GM21367 (cell line): ENCODE results near the gene SIX1.

Experiments used
- ATAC-seq: cut with Tn5 transposase; IDR thresholded peaks from one replicate; pipeline ENCODE4 v1.9.1; 2021; ENCODE audit not compliant: unreplicated experiment

SIX1 gene

DNA sequence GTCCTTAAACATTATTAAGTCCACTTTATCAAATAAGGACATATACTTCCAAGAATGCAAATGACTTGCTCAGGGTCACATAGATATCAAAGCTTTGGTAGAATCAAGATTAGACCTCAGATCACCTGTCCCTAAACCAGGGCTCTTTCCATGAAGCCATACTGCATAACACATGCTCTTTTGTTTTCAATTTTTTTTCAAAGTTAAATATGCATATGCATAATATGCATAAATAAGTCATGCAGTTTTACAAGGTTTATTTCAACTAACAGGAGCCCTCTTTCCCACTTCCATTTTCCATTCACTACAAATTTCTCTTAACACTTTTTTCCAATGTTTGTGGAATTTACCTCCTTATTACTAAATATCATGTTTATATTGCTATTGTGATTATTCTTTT is 53.1 kb downstream of the SIX1 start:
- no peak for ATAC-seq

DNA sequence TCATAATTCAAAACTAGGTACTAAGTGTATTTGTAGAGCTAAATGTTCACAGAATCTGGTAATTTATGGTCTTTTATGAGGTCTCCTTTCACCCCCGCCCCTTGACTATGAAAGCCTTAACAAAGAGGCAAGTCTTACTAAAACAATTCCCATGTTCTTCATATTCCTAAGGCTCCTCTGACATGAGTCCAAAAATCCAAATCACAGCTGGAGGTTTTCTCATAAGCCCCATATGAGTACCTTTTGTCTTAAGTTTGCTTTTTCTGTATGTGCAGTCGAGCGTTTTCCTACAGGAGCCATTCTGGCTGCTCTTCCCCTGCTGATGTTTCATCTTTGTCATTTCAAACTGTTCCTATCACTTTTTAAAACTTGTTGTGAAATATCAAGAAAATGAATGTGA is 55.2 kb downstream of the SIX1 start:
- no peak for ATAC-seq
